K562 (cell line): Measurements from ENCODE around the gene ARHGAP25. TPM values are rescaled to one million over a fixed set of nuclear protein-coding genes. Genes with fewer than 3 reads are reported as not detected.
A peak's percentile ranks its signal among the peaks of the same experiment; 100 is the strongest.

ENCODE experiments used
- ATAC-seq: fragments of 200-7000 bp; cut with Tn5 transposase; 3 replicates; pipeline ENCODE4 v1.9.1; 2020; ENCODE audit warnings: moderate library complexity
- BruUV-seq: library from RNA; stranded (reverse); fragments of 400-500 nt; replicated peaks from 2 replicates; lab custom pipeline; 2021; lab: Mats Ljungman, UMichigan
- CTCF ChIA-PET: fragments of 300-600 bp; formaldehyde crosslinking; extraction: SDS; loops from one replicate; lab custom pipeline; 2021; ENCODE audit warnings: low intra/inter-chr PET ratio; lab: Yijun Ruan, JAX
- POLR2A ChIA-PET: fragments of 300-600, 350-650 bp; sonication (Branson Sonifier 250); formaldehyde crosslinking; extraction: SDS; loops from one replicate; lab custom pipeline; 2021; ENCODE audit warnings: antibody characterized with exemption, inconsistent platforms; lab: Yijun Ruan, JAX
- DNase-seq, 4 experiments: peaks; one replicate each; pipeline versions ENCODE4 v3.0.0 to v3.0.0-alpha.2; 2011 to 2018; ENCODE audit warnings: low spot score in 3 of 4, mixed read lengths in 3 of 4; ENCODE audit errors: extremely low read depth in 1 of 4
- FAIRE-seq: peaks from 2 replicates; lab custom pipeline; 2011; peaks lifted over from hg19 to GRCh38; lab: Jason Lieb, UNC
- H2AFZ ChIP-seq: 2 replicates; pipeline ENCODE4 v1.6.0; 2011; ENCODE audit warnings: low read depth, low read length, control low read depth, inconsistent platforms
- H3K27ac ChIP-seq: fragments of 200-600 bp; 3 replicates; pipeline ENCODE4 v1.8.0; 2011; ENCODE audit warnings: low read depth, mild to moderate bottlenecking, control low read depth, inconsistent platforms, low read length, moderate library complexity, mixed read lengths; ENCODE audit errors: extremely low read depth
- H3K27me3 ChIP-seq, 2 experiments: fragments of 300-600 bp in 1 of 2; 2 replicates in 1 of 2; 3 replicates in 1 of 2; pipeline versions ENCODE4 v1.6.0 to v1.8.0; 2011; ENCODE audit warnings: inconsistent platforms in 2 of 2, low read length in 2 of 2, mild to moderate bottlenecking in 1 of 2, mixed read lengths in 1 of 2, moderate library complexity in 1 of 2; ENCODE audit not compliant: control insufficient read depth in 2 of 2, insufficient read depth in 2 of 2
- H3K36me3 ChIP-seq: fragments of 300-600 bp; 3 replicates; pipeline ENCODE4 v1.8.0; 2011; ENCODE audit warnings: mild to moderate bottlenecking, low read length, inconsistent platforms; ENCODE audit not compliant: control insufficient read depth, insufficient read depth
- H3K4me1 ChIP-seq, 2 experiments: fragments of 200-600 bp in 1 of 2; replicated peaks in 1 of 2; 2 replicates in 1 of 2; 3 replicates in 1 of 2; pipeline versions ENCODE4 v1.5.1 to v1.8.0; 2011; ENCODE audit warnings: inconsistent platforms in 2 of 2, low read length in 2 of 2, mild to moderate bottlenecking in 1 of 2, mixed read lengths in 1 of 2, moderate library complexity in 1 of 2; ENCODE audit not compliant: control insufficient read depth in 2 of 2, insufficient read depth in 2 of 2
- H3K4me2 ChIP-seq: 2 replicates; pipeline ENCODE4 v1.6.1; 2011; ENCODE audit warnings: low read length, control low read depth, inconsistent platforms, mixed read lengths; ENCODE audit not compliant: insufficient read depth
- H3K4me3 ChIP-seq: fragments of 200-600 bp; sonication (generic), shearing (Covaris generic); 2 replicates; pipeline ENCODE4 v1.5.1; 2016; ENCODE audit warnings: control low read depth, inconsistent platforms
- H3K79me2 ChIP-seq: fragments of 200-600 bp; 3 replicates; pipeline ENCODE4 v1.8.0; 2011; ENCODE audit warnings: low read length, inconsistent platforms; ENCODE audit not compliant: control insufficient read depth, insufficient read depth
- H3K9ac ChIP-seq, 2 experiments: 2 replicates each; pipeline versions ENCODE4 v1.6.0 to v1.6.1; 2011; ENCODE audit warnings: low read depth in 2 of 2, low read length in 2 of 2, control low read depth in 1 of 2, inconsistent platforms in 1 of 2, mild to moderate bottlenecking in 1 of 2, mixed read lengths in 1 of 2; ENCODE audit not compliant: insufficient read depth in 1 of 2
- H3K9me1 ChIP-seq: one replicate; pipeline ENCODE4 v1.6.0; 2011; ENCODE audit warnings: inconsistent platforms, mild to moderate bottlenecking, low read length, moderate library complexity; ENCODE audit not compliant: control insufficient read depth, insufficient read depth
- H3K9me3 ChIP-seq: replicated peaks from 2 replicates; pipeline ENCODE4 v1.5.1; 2011; ENCODE audit warnings: low read depth, low read length, inconsistent platforms; ENCODE audit not compliant: control insufficient read depth, insufficient read depth
- H4K20me1 ChIP-seq: replicated peaks from 2 replicates; pipeline ENCODE4 v1.6.1; 2011; ENCODE audit warnings: low read length, inconsistent platforms, mixed read lengths; ENCODE audit not compliant: control insufficient read depth, insufficient read depth
- C11orf30 ChIP-seq: fragments of 450-650 bp; IDR thresholded peaks from 2 replicates; pipeline ENCODE4 v1.6.1; 2016; ENCODE audit warnings: low read depth, mild to moderate bottlenecking
- DIDO1 ChIP-seq: fragments of 450-650 bp; IDR thresholded peaks from 2 replicates; pipeline ENCODE4 v1.6.1; 2016; ENCODE audit warnings: low read depth, missing biosample characterization, missing genetic modification characterization
- NFE2 ChIP-seq: IDR thresholded peaks from 2 replicates; pipeline ENCODE4 v1.6.1; 2014; ENCODE audit warnings: antibody characterized with exemption, low read depth
- NUFIP1 ChIP-seq: fragments of 450-650 bp; IDR thresholded peaks from 2 replicates; pipeline ENCODE4 v1.6.1; 2018; ENCODE audit not compliant: partially characterized antibody
- ZNF316 ChIP-seq: fragments of 450-650 bp; IDR thresholded peaks from 2 replicates; pipeline ENCODE4 v1.6.1; 2016
- ZNF324 ChIP-seq: fragments of 250-450 bp; sonication (Bioruptor Pico); IDR thresholded peaks from 2 replicates; pipeline ENCODE4 v1.4.0; 2020; ENCODE audit warnings: mild to moderate bottlenecking
- WGBS: fragments of 100-300 bp; shearing (Covaris generic); methylation state at CpG from one replicate; pipeline ENCODE4 v1.1.6; 2016; ENCODE audit warnings: low coverage, mixed read lengths; ENCODE audit not compliant: insufficient coverage; ENCODE audit errors: missing lambda C conversion rate; 5-methylcytosine and 5-hydroxymethylcytosine counted together
- in situ Hi-C: fragments of 300-500 bp; cut with MboI; formaldehyde crosslinking; loops from 4 replicates; pipeline ENCODE4 v1.15.0; 2018; ENCODE audit warnings: inconsistent platforms, mixed read lengths
- intact Hi-C: fragments of 100-400 bp; cut with micrococcal nuclease; formaldehyde crosslinking; loops from 2 replicates; pipeline ENCODE4 v1.14.2; 2022
- polyA plus RNA-seq, 8 experiments: library from polyadenylated mRNA; depleted of rRNA in 4 of 8; stranded (reverse) in 5 of 8; unstranded in 3 of 8; fragments of >200 nt; fragmentation: Nextera tagmentation in 2 of 8; fragmentation: Illumina TruSeq in 1 of 8; extraction: Ambion mirVana in 2 of 8; extraction: Trizol in 1 of 8; gene quantifications; 2 replicates each; pipeline versions ENCODE4 v1.2.1 to v1.2.3, GENCODE V29; 2011 to 2014; ENCODE audit warnings: inconsistent platforms in 1 of 8, missing spikeins in 1 of 8
- total RNA-seq, 7 experiments: library from RNA; depleted of rRNA in 6 of 7; stranded (reverse); fragments of >200 nt in 6 of 7; fragmentation: Illumina TruSeq in 2 of 7; extraction: Trizol in 2 of 7; gene quantifications; 2 replicates each; pipeline versions ENCODE4 v1.2.1 to v1.2.3, GENCODE V29; 2011 to 2021; ENCODE audit warnings: low replicate concordance in 1 of 7
- TF ChIP-seq, protein P1 (sequence below): fragments of 450-650 bp; IDR thresholded peaks from 2 replicates; pipeline ENCODE4 v1.6.1; 2016; ENCODE audit warnings: mild to moderate bottlenecking, moderate library complexity

The ARHGAP25 gene
- total and polyA plus RNA-seq, 9 of the 15 experiments (the other 6 are each of a cell fraction or from before 2014, with no cell fraction given): 4.9 to 14.8 (median 10.7) TPM

DNA sequence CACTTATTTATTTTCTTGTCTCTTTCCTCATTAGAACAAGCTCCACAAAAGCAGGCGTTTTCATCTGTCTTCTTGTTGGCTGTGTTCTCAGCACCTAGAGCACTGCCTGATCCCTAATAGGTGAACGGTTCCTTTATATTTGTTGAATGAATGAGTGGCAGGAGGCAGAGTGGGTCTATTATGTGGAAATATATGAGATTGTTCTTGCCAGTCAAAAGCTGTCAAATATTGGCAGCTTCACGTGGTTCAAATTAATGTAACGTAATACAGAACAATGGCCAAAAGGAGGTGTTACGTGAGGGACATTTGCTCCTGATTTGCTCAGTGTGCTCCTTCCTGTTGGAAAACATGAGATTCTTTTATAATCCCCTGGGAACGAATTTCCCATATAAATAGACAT is 8.5 kb upstream of the ARHGAP25 start (continued):
- TF ChIP-seq DIDO1 (tag) (no peak), NUFIP1 (no peak)
- TF ChIP-seq, all 486 proteins: peak for 0

DNA sequence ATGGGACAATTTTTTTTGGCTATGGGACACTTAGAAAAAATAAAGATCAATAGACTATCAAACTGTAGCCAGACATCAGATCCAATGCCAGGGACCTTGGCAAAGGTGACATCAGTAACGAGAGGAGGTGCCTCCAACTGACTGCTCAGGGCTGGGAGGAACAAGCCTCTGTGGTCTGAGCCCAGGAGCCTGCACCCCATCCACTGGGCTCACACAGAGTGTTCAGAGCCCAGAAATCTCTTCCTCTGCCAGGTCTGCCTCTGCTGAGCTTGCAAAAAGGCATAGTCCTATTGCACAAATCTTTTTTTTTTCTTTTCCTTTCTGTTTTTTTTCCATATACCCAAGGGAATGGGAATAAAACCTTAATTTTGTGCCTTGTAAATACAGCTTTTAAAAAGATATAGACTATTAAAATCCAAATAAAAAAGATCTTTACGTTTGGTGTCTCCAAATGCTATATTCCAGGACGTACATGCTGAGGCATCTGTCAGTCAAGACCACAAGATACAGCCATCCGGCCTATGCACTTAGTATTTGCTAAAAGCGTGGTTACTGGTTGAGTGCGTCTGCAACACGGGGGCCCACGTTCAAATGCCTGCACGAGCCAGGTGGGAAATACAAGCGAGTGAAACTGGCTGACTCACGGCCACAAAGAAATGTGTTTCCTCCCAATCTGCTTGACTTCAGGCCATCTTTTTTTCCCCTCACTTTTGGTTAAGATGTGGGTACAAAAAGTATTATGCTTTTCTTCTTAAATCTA is 7.8 kb upstream of the ARHGAP25 start:
- H3K4me2 ChIP-seq: no peak overlapping the region
- no peaks in the 10 kb centered on the region for H3K79me2 ChIP-seq
- no peaks in the 10 kb centered on the region for H3K36me3 ChIP-seq
- peaks cover 0 to 11% of the 10 kb centered on the region in 2 experiments; a peak in 4 of 5 replicates for H3K4me1 ChIP-seq
- H3K9me1 ChIP-seq: no peaks in the 10 kb centered on the region
- no peak for DNase-seq
- TF ChIP-seq, protein P1, sequence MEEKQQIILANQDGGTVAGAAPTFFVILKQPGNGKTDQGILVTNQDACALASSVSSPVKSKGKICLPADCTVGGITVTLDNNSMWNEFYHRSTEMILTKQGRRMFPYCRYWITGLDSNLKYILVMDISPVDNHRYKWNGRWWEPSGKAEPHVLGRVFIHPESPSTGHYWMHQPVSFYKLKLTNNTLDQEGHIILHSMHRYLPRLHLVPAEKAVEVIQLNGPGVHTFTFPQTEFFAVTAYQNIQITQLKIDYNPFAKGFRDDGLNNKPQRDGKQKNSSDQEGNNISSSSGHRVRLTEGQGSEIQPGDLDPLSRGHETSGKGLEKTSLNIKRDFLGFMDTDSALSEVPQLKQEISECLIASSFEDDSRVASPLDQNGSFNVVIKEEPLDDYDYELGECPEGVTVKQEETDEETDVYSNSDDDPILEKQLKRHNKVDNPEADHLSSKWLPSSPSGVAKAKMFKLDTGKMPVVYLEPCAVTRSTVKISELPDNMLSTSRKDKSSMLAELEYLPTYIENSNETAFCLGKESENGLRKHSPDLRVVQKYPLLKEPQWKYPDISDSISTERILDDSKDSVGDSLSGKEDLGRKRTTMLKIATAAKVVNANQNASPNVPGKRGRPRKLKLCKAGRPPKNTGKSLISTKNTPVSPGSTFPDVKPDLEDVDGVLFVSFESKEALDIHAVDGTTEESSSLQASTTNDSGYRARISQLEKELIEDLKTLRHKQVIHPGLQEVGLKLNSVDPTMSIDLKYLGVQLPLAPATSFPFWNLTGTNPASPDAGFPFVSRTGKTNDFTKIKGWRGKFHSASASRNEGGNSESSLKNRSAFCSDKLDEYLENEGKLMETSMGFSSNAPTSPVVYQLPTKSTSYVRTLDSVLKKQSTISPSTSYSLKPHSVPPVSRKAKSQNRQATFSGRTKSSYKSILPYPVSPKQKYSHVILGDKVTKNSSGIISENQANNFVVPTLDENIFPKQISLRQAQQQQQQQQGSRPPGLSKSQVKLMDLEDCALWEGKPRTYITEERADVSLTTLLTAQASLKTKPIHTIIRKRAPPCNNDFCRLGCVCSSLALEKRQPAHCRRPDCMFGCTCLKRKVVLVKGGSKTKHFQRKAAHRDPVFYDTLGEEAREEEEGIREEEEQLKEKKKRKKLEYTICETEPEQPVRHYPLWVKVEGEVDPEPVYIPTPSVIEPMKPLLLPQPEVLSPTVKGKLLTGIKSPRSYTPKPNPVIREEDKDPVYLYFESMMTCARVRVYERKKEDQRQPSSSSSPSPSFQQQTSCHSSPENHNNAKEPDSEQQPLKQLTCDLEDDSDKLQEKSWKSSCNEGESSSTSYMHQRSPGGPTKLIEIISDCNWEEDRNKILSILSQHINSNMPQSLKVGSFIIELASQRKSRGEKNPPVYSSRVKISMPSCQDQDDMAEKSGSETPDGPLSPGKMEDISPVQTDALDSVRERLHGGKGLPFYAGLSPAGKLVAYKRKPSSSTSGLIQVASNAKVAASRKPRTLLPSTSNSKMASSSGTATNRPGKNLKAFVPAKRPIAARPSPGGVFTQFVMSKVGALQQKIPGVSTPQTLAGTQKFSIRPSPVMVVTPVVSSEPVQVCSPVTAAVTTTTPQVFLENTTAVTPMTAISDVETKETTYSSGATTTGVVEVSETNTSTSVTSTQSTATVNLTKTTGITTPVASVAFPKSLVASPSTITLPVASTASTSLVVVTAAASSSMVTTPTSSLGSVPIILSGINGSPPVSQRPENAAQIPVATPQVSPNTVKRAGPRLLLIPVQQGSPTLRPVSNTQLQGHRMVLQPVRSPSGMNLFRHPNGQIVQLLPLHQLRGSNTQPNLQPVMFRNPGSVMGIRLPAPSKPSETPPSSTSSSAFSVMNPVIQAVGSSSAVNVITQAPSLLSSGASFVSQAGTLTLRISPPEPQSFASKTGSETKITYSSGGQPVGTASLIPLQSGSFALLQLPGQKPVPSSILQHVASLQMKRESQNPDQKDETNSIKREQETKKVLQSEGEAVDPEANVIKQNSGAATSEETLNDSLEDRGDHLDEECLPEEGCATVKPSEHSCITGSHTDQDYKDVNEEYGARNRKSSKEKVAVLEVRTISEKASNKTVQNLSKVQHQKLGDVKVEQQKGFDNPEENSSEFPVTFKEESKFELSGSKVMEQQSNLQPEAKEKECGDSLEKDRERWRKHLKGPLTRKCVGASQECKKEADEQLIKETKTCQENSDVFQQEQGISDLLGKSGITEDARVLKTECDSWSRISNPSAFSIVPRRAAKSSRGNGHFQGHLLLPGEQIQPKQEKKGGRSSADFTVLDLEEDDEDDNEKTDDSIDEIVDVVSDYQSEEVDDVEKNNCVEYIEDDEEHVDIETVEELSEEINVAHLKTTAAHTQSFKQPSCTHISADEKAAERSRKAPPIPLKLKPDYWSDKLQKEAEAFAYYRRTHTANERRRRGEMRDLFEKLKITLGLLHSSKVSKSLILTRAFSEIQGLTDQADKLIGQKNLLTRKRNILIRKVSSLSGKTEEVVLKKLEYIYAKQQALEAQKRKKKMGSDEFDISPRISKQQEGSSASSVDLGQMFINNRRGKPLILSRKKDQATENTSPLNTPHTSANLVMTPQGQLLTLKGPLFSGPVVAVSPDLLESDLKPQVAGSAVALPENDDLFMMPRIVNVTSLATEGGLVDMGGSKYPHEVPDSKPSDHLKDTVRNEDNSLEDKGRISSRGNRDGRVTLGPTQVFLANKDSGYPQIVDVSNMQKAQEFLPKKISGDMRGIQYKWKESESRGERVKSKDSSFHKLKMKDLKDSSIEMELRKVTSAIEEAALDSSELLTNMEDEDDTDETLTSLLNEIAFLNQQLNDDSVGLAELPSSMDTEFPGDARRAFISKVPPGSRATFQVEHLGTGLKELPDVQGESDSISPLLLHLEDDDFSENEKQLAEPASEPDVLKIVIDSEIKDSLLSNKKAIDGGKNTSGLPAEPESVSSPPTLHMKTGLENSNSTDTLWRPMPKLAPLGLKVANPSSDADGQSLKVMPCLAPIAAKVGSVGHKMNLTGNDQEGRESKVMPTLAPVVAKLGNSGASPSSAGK: no peak
- TF ChIP-seq C11orf30: 0 out of 2 replicates have a peak, but pooled peaks have one; percentile 21
- peak; percentile 16; the same call in 1 of the 2 replicates for TF ChIP-seq ZNF316
- TF ChIP-seq NFE2: peak; percentile 47
- no peak for TF ChIP-seq ZNF324 (CRISPR knock-in tag)
- TF ChIP-seq, all 486 proteins: peak for 3
- no TSS peak for BruUV-seq
- Histone ChIP-seq H3K27me3 (no peaks in the 10 kb centered on the region), H3K27ac (no peak overlapping the region), H3K4me3 (no peak overlapping the region), H3K9me3 (no peaks in the 10 kb centered on the region), H2AFZ (peak overlapping the region; percentile 32; the same call in 1 of the 2 replicates), H4K20me1 (no peaks in the 10 kb centered on the region), H3K9ac (no peak overlapping the region)
- ATAC-seq (no peak), FAIRE-seq (no peak)
- POLR2A ChIA-PET: no interaction called here
- CTCF ChIA-PET: no interaction called here
- intact Hi-C loops: no loop called here
- 18% methylated on average over 11 of the region's 11 CpGs for WGBS
- in situ Hi-C loops: no loop called here
